Measurements from ENCODE around the gene NAT16. TPM values are rescaled to one million over a fixed set of nuclear protein-coding genes. Genes with fewer than 3 reads are reported as not detected.
A peak's percentile ranks its signal among the peaks of the same experiment; 100 is the strongest.

Gene NAT16
- total and polyA plus RNA-seq, 4 donors: 0.01 TPM; not detected in 3

DNA sequence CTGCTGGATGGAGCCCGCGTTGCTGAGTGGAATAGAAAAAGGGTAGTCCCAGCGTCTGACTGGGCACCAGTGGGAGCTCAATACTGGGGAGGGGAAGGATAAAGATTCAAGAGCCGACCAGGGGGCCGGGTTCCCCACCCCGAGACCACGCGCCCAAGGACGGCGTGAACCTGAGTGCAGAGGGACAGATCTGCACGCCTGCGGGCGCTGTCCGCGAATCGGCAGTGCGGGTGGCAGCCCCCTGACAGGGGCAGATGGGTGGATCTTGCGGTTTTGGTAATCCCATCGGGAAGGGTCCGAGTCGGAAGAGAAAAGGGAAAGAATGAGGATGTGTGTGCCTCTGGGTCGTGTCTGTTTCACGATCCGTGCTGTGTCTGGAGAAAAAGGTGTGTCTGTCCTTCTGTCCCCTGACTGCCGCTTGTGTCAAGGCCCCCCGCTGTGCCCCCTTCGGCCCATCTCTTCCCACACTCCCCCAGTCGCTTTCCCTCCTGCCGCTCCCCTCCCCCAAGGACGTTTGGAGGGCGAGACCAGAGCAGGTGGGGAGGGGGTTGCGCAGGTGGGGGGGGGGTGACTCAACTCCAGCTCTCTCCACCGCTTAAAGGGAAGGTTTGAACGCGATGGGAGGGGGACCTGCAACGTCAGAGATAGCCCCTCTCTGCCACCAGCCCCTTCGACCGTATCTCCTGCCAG is 14.0 kb downstream of the NAT16 start:
- H3K9ac ChIP-seq (ENCODE audit: insufficient read depth in 1 of 2, low read length in 2 of 2): no peak overlapping the region
- WGBS, 2 donors: 1 to 2% methylated on average over 36 to 38 of the region's 38 CpGs
- DNase-seq: no peak

DNA sequence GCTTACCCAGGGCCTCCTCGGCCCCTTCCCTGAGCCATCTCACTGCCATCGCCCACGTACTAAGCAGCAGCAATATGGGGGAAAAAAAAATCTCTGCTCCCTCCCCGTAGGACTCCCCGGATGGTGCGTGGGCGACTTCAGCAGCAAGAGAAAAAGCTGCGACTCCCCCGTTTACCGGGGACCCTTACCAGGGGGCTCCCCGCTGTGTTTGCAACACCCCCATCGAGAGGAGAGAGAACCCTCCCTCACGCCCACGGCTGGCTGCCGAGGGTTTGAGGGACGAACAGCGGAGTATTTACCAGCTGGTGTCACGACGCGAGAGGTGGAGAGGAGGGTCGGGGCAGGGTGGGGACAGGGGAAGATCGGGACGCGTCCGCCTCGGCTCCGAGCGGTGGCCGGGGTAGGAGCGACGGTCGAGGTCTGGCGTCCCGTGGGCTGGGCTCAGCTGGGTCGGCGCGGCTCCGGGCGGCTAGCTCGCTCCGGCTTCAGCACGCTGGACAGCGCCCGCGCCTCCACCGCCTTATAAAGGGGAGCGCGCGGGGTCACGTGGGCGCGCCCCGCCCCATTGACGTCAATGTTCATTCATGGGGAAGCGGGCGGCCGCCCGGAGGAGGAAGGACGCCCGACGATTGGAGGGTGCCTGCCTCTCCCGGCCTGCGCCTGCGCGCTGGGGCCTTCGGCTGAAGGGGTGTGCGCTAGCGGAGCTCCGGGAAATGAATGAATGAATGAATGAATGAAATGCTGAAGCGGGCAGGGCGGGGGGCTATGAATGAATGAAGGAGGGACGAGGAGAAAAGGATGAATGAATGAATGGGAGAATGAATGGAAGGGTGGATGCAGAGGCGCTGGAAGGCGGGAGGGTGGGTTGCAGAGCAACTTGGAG is 14.8 kb downstream of the NAT16 start, which contains the start of gene VGF:
TSS of gene VGF (minus strand) at position 495 of the 883 bp plus-strand sequence. CDS start 726 bp downstream, outside the sequence.
- H3K9ac ChIP-seq (ENCODE audit: insufficient read depth in 1 of 2, low read length in 2 of 2): no peak within 1 kb of the TSS

More for the DNA sequence above, 14.0 kb downstream of the NAT16 start:
- no peak for ATAC-seq (ENCODE audit: insufficient read depth, low FRiP score)
- H3K9me3 ChIP-seq (ENCODE audit: control insufficient read depth in 4 of 4, insufficient read depth in 3 of 4, low read length in 3 of 4): peaks cover 0 to 9% (median 0%) of the 10 kb centered on the region in 4 donors
- peaks cover 0 to 37% (median 11%) of the 10 kb centered on the region in 5 donors for H3K4me1 ChIP-seq (ENCODE audit: control insufficient read depth in 5 of 5, insufficient read depth in 5 of 5, low read length in 5 of 5)
- H3K4me3 ChIP-seq: no peak overlapping the region
- TF ChIP-seq, protein P1, sequence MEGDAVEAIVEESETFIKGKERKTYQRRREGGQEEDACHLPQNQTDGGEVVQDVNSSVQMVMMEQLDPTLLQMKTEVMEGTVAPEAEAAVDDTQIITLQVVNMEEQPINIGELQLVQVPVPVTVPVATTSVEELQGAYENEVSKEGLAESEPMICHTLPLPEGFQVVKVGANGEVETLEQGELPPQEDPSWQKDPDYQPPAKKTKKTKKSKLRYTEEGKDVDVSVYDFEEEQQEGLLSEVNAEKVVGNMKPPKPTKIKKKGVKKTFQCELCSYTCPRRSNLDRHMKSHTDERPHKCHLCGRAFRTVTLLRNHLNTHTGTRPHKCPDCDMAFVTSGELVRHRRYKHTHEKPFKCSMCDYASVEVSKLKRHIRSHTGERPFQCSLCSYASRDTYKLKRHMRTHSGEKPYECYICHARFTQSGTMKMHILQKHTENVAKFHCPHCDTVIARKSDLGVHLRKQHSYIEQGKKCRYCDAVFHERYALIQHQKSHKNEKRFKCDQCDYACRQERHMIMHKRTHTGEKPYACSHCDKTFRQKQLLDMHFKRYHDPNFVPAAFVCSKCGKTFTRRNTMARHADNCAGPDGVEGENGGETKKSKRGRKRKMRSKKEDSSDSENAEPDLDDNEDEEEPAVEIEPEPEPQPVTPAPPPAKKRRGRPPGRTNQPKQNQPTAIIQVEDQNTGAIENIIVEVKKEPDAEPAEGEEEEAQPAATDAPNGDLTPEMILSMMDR (IDR thresholded peaks at IDR 0.05; ENCODE audit: control extremely low read depth, extremely low read depth): no peak
- peaks cover 0 to 4% (median 0%) of the 10 kb centered on the region in 4 donors for H3K36me3 ChIP-seq (ENCODE audit: control insufficient read depth in 4 of 4, insufficient read depth in 4 of 4, low read length in 4 of 4)
- peaks cover 8 to 64% (median 59%) of the 10 kb centered on the region in 3 donors for H3K27me3 ChIP-seq (ENCODE audit: control insufficient read depth in 3 of 3, insufficient read depth in 3 of 3, low read length in 2 of 3)
- H3K27ac ChIP-seq (ENCODE audit: low read depth in 1 of 2, low read length in 1 of 2): no peak overlapping the region

DNA sequence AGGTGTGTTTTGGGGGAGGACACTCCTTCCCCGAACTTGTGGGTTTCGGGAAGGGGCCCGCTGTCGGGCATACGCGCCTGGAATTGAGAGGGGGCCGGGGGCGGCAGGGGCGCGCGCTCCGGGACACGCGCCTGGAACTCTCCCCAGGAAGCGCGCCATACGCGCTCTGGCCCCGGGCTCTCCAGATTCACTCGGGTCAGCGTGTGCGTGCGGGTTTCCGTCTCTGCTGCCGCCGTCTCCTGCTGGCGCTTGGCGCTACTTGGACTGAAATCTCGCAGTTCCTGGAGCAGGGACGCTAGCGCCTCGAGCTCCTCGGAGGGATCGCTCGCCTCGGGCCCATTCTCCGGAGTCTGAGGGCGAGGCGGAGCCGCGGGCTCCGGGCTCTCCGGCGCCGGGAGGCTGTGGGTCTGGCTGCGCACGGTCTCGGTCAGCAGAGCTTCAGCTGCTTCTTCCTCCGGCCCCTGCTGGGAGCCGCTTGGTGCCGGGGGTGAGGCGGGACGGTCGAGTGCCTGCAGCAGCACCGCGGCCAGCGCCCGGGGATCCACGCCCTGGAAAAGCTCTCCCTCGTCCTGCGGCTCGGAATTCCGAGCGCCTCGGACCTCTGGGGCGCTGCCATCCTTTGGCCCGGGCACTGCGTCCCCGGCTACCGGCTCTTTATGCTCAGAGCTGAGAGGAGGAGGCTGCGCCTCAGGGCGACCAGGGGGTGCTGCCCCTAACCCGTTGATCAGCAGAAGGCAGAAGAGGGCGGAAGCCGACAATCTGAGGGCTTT is 15.8 kb downstream of the NAT16 start:
- no peak for ATAC-seq (ENCODE audit: insufficient read depth, low FRiP score)
- no peak overlapping the region for H3K9ac ChIP-seq (ENCODE audit: insufficient read depth in 1 of 2, low read length in 2 of 2)
- H3K4me3 ChIP-seq: no peak overlapping the region

More for the DNA sequence above, 14.8 kb downstream of the NAT16 start, which contains the start of gene VGF:
- DNase-seq (peak; percentile 89 to 91 (median 90)), ATAC-seq (ENCODE audit: insufficient read depth, low FRiP score) (peak; percentile 90)
- Histone ChIP-seq H3K36me3 (ENCODE audit: control insufficient read depth in 4 of 4, insufficient read depth in 4 of 4, low read length in 4 of 4) (peaks cover 0 to 4% (median 0%) of the 10 kb centered on the region in 4 donors), H3K4me1 (ENCODE audit: control insufficient read depth in 5 of 5, insufficient read depth in 5 of 5, low read length in 5 of 5) (peaks cover 0 to 37% (median 11%) of the 10 kb centered on the region in 5 donors), H3K9me3 (ENCODE audit: control insufficient read depth in 4 of 4, insufficient read depth in 3 of 4, low read length in 3 of 4) (peaks cover 0 to 7% (median 0%) of the 10 kb centered on the region in 4 donors), H3K27ac (ENCODE audit: low read depth in 1 of 2, low read length in 1 of 2) (no peak within 1 kb of the TSS), H3K4me3 (no peak within 1 kb of the TSS), H3K27me3 (ENCODE audit: control insufficient read depth in 3 of 3, insufficient read depth in 3 of 3, low read length in 2 of 3) (peaks cover 3 to 56% (median 51%) of the 10 kb centered on the region in 3 donors)
- 3% methylated on average over 71 to 74 of the region's 74 CpGs for WGBS, 2 donors
- TF ChIP-seq, protein P1 (IDR thresholded peaks at IDR 0.05; ENCODE audit: control extremely low read depth, extremely low read depth): no peak

More for the DNA sequence above, 15.8 kb downstream of the NAT16 start:
- DNase-seq: peak; percentile 50 to 67 (median 50)
- Histone ChIP-seq H3K27ac (ENCODE audit: low read depth in 1 of 2, low read length in 1 of 2) (no peak overlapping the region), H3K4me1 (ENCODE audit: control insufficient read depth in 5 of 5, insufficient read depth in 5 of 5, low read length in 5 of 5) (peaks cover 0 to 34% (median 19%) of the 10 kb centered on the region in 5 donors), H3K36me3 (ENCODE audit: control insufficient read depth in 4 of 4, insufficient read depth in 4 of 4, low read length in 4 of 4) (peaks cover 0 to 14% (median 1%) of the 10 kb centered on the region in 4 donors), H3K27me3 (ENCODE audit: control insufficient read depth in 3 of 3, insufficient read depth in 3 of 3, low read length in 2 of 3) (peaks cover 7 to 45% (median 41%) of the 10 kb centered on the region in 3 donors), H3K9me3 (ENCODE audit: control insufficient read depth in 4 of 4, insufficient read depth in 3 of 4, low read length in 3 of 4) (peaks cover 0 to 7% (median 0%) of the 10 kb centered on the region in 4 donors)
- whole genome bisulfite sequencing, 2 donors: 3% methylated on average over 67 to 75 of the region's 75 CpGs
- TF ChIP-seq, protein P1 (IDR thresholded peaks at IDR 0.05; ENCODE audit: control extremely low read depth, extremely low read depth): no peak
